ENCODE measurements around the gene HCN2. TPM values are rescaled to one million over a fixed set of nuclear protein-coding genes. Genes with fewer than 3 reads are reported as not detected.

The HCN2 gene
- total RNA-seq, 1 donor from 2014 or later, result 0.84 TPM

- H3K27me3 Mint-ChIP-seq (ENCODE audit: low read depth), result no peaks in the 10 kb centered on the region
- no peak overlapping the region for H3K27ac Mint-ChIP-seq (ENCODE audit: unreplicated experiment)
Measured at GRCh38 chr19:612941-613340, 23.3 kb downstream of the HCN2 start.

GRCh38 chr19:613732-614567 is 24.3 kb downstream of the HCN2 start:
- no peak for TF ChIP-seq CTCF (conservative IDR thresholded peaks at IDR 0.05)
- Mint-ChIP-seq H3K4me1 (peaks cover 6% of the 10 kb centered on the region), H3K4me3 (no peak overlapping the region), H3K9me3 (no peaks in the 10 kb centered on the region), H3K27ac (ENCODE audit: unreplicated experiment) (no peak overlapping the region), H3K27me3 (ENCODE audit: low read depth) (no peaks in the 10 kb centered on the region), H3K36me3 (ENCODE audit: low read depth) (peaks cover 8% of the 10 kb centered on the region)
- DNase-seq (ENCODE audit: low read depth, low spot score), result no peak

More at GRCh38 chr19:612941-613340, 23.3 kb downstream of the HCN2 start:
- no peak for DNase-seq (ENCODE audit: low read depth, low spot score)
- peaks cover 6% of the 10 kb centered on the region for H3K4me1 Mint-ChIP-seq
- no peak overlapping the region for H3K4me3 Mint-ChIP-seq
- TF ChIP-seq CTCF (conservative IDR thresholded peaks at IDR 0.05), result no peak
- no peaks in the 10 kb centered on the region for H3K9me3 Mint-ChIP-seq
- H3K36me3 Mint-ChIP-seq (ENCODE audit: low read depth), result peaks cover 6% of the 10 kb centered on the region

- DNase-seq (ENCODE audit: low read depth, low spot score), result no peak
- no peak for TF ChIP-seq CTCF (conservative IDR thresholded peaks at IDR 0.05)
- Mint-ChIP-seq H3K27ac (ENCODE audit: unreplicated experiment) (no peak overlapping the region), H3K27me3 (ENCODE audit: low read depth) (no peaks in the 10 kb centered on the region), H3K4me3 (no peak overlapping the region), H3K4me1 (peaks cover 6% of the 10 kb centered on the region), H3K9me3 (no peaks in the 10 kb centered on the region), H3K36me3 (ENCODE audit: low read depth) (peaks cover 8% of the 10 kb centered on the region)
Measured at GRCh38 chr19:615619-616018, 25.9 kb downstream of the HCN2 start.

- H3K36me3 Mint-ChIP-seq (ENCODE audit: low read depth), result peaks cover 8% of the 10 kb centered on the region
- H3K4me3 Mint-ChIP-seq, result no peak overlapping the region
- H3K9me3 Mint-ChIP-seq, result no peaks in the 10 kb centered on the region
- TF ChIP-seq CTCF (conservative IDR thresholded peaks at IDR 0.05), result no peak
- DNase-seq (ENCODE audit: low read depth, low spot score), result no peak
- no peak overlapping the region for H3K27ac Mint-ChIP-seq (ENCODE audit: unreplicated experiment)
- no peaks in the 10 kb centered on the region for H3K27me3 Mint-ChIP-seq (ENCODE audit: low read depth)
- peaks cover under 1% of the 10 kb centered on the region for H3K4me1 Mint-ChIP-seq
Measured at GRCh38 chr19:616062-616700, 26.5 kb downstream of the HCN2 start.

GRCh38 chr19:616747-617526 is 27.3 kb downstream of the HCN2 start:
- H3K4me3 Mint-ChIP-seq, result no peak overlapping the region

More at GRCh38 chr19:616747-617526, 27.3 kb downstream of the HCN2 start:
- H3K27ac Mint-ChIP-seq (ENCODE audit: unreplicated experiment), result no peak overlapping the region
- H3K4me1 Mint-ChIP-seq, result no peaks in the 10 kb centered on the region
- no peak for DNase-seq (ENCODE audit: low read depth, low spot score)
- no peaks in the 10 kb centered on the region for H3K27me3 Mint-ChIP-seq (ENCODE audit: low read depth)
- peaks cover 8% of the 10 kb centered on the region for H3K36me3 Mint-ChIP-seq (ENCODE audit: low read depth)
- TF ChIP-seq CTCF (conservative IDR thresholded peaks at IDR 0.05), result no peak
- H3K9me3 Mint-ChIP-seq, result no peaks in the 10 kb centered on the region

All from neural crest cell (in vitro differentiated cells).